Neuronal stem cell (in vitro differentiated cells): ENCODE results near the gene SND1.

ENCODE experiments used
- DNase-seq: peaks from one replicate; pipeline ENCODE4 v3.0.0-alpha.2; 2013; ENCODE audit warnings: low spot score
- H2AFZ ChIP-seq: one replicate; pipeline ENCODE4 v1.6.1; 2013; ENCODE audit warnings: mild to moderate bottlenecking, low read length, inconsistent platforms
- H2AK5ac ChIP-seq: 2 replicates; pipeline ENCODE4 v1.6.1; 2013; ENCODE audit warnings: low read depth, mild to moderate bottlenecking, inconsistent platforms, low read length, moderate library complexity, mixed read lengths
- H2BK120ac ChIP-seq: 2 replicates; pipeline ENCODE4 v1.6.1; 2013; ENCODE audit warnings: low read depth, mild to moderate bottlenecking, inconsistent platforms, low read length, moderate library complexity, mixed read lengths
- H2BK12ac ChIP-seq: one replicate; pipeline ENCODE4 v1.6.1; 2013; ENCODE audit warnings: low read length, inconsistent platforms
- H2BK15ac ChIP-seq: 2 replicates; pipeline ENCODE4 v1.6.1; 2013; ENCODE audit warnings: mild to moderate bottlenecking, low read length, inconsistent platforms, mixed read lengths
- H2BK5ac ChIP-seq: one replicate; pipeline ENCODE4 v1.6.1; 2013; ENCODE audit warnings: inconsistent platforms, mild to moderate bottlenecking, low read length, moderate library complexity
- H3K14ac ChIP-seq: one replicate; pipeline ENCODE4 v1.6.1; 2013; ENCODE audit warnings: low read length, inconsistent platforms
- H3K18ac ChIP-seq: 2 replicates; pipeline ENCODE4 v1.6.1; 2013; ENCODE audit warnings: low read length, inconsistent platforms
- H3K23ac ChIP-seq: 2 replicates; pipeline ENCODE4 v1.6.1; 2013; ENCODE audit warnings: low read depth, mild to moderate bottlenecking, mixed read lengths, low read length, inconsistent platforms; ENCODE audit not compliant: poor library complexity
- H3K27ac ChIP-seq: replicated peaks from 3 replicates; pipeline ENCODE4 v1.5.1; 2013; ENCODE audit warnings: low read length, inconsistent platforms
- H3K27me3 ChIP-seq, 3 experiments: 2 replicates each; pipeline ENCODE4 v1.6.1; 2013; ENCODE audit warnings: low read length in 3 of 3, mild to moderate bottlenecking in 2 of 3, inconsistent platforms in 1 of 3, low read depth in 1 of 3, mixed read lengths in 1 of 3, moderate library complexity in 1 of 3; ENCODE audit not compliant: control insufficient read depth in 3 of 3, insufficient read depth in 3 of 3
- H3K36me3 ChIP-seq, 2 donors: replicated peaks in 1 of 2; 2 replicates each; pipeline ENCODE4 v1.6.1; 2013; ENCODE audit warnings: low read length in 2 of 2; ENCODE audit not compliant: control insufficient read depth in 2 of 2, insufficient read depth in 2 of 2
- H3K4ac ChIP-seq: 2 replicates; pipeline ENCODE4 v1.6.1; 2013; ENCODE audit warnings: inconsistent platforms, mild to moderate bottlenecking, low read length, moderate library complexity
- H3K4me1 ChIP-seq, 2 donors: 1 replicate in 1 of 2; 2 replicates in 1 of 2; pipeline ENCODE4 v1.6.1; 2013; ENCODE audit warnings: low read length in 2 of 2, low read depth in 1 of 2; ENCODE audit not compliant: control insufficient read depth in 2 of 2, insufficient read depth in 1 of 2
- H3K4me2 ChIP-seq: one replicate; pipeline ENCODE4 v1.6.1; 2013; ENCODE audit warnings: mild to moderate bottlenecking, low read length, inconsistent platforms; ENCODE audit not compliant: insufficient read depth, poor library complexity, severe bottlenecking
- H3K4me3 ChIP-seq, 2 donors: 2 replicates each; pipeline ENCODE4 v1.5.1; 2013; ENCODE audit warnings: low read length in 2 of 2, mild to moderate bottlenecking in 2 of 2, inconsistent platforms in 1 of 2, moderate library complexity in 1 of 2
- H3K79me1 ChIP-seq: one replicate; pipeline ENCODE4 v1.6.1; 2013; ENCODE audit warnings: low read depth, mild to moderate bottlenecking, inconsistent platforms, low read length, moderate library complexity
- H3K9ac ChIP-seq: one replicate; pipeline ENCODE4 v1.6.1; 2013; ENCODE audit warnings: mild to moderate bottlenecking, low read depth, low read length, inconsistent platforms; ENCODE audit not compliant: poor library complexity
- H3K9me3 ChIP-seq, 2 donors: replicated peaks in 1 of 2; 2 replicates each; pipeline versions ENCODE3 to v1.6.1; 2013; ENCODE audit warnings: low read length in 2 of 2, mild to moderate bottlenecking in 2 of 2, inconsistent platforms in 1 of 2, low read depth in 1 of 2, mixed read lengths in 1 of 2, moderate library complexity in 1 of 2; ENCODE audit not compliant: control insufficient read depth in 2 of 2, insufficient read depth in 1 of 2
- H4K8ac ChIP-seq: one replicate; pipeline ENCODE4 v1.6.1; 2013; ENCODE audit warnings: low read depth, mild to moderate bottlenecking, inconsistent platforms, low read length, moderate library complexity
- H4K91ac ChIP-seq: one replicate; pipeline ENCODE4 v1.6.1; 2013; ENCODE audit warnings: low read length, low read depth, mild to moderate bottlenecking, inconsistent platforms; ENCODE audit not compliant: poor library complexity
- WGBS, 2 donors: extraction: QIAGEN DNeasy Blood & Tissue Kit; methylation state at CpG; one replicate each; pipeline ENCODE4 v1.1.7; 2013; ENCODE audit warnings: missing lambda C conversion rate in 2 of 2, mixed read lengths in 1 of 2; ENCODE audit not compliant: insufficient read length in 2 of 2, insufficient replicate concordance in 1 of 2; ENCODE audit errors: extremely low coverage in 2 of 2; 5-methylcytosine and 5-hydroxymethylcytosine counted together

SND1 gene

DNA sequence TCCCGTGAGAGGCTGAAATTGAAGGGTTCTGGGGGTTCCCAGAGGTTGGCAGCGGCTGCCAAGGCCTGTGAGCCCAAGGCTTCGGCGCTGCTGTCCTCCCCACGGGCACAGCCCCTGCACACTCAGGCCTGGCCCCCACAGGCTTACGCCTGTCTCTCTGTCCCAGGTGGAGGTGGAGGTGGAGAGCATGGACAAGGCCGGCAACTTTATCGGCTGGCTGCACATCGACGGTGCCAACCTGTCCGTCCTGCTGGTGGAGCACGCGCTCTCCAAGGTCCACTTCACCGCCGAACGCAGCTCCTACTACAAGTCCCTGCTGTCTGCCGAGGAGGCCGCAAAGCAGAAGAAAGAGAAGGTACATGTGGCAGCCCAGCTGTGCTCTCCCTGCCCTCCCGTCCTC, 422.3 kb downstream of the SND1 start:
- peaks cover 3 to 34% of the 10 kb centered on the region in 2 donors for H3K36me3 ChIP-seq
- peak overlapping the region; percentile 50 for H3K9ac ChIP-seq
- no peaks in the 10 kb centered on the region for H3K79me1 ChIP-seq
- no peak for DNase-seq
- H3K27ac ChIP-seq = no peak overlapping the region
- H3K4me2 ChIP-seq = no peak overlapping the region
- H3K23ac ChIP-seq = no peak overlapping the region
- H2AFZ ChIP-seq = no peak overlapping the region
- no peak overlapping the region for H4K91ac ChIP-seq
- H3K4ac ChIP-seq = no peak overlapping the region
- no peak overlapping the region for H2BK5ac ChIP-seq
- H4K8ac ChIP-seq = no peak overlapping the region
- WGBS, 2 donors = no CpG with 5 or more reads among the region's 19 CpGs
- no peaks in the 10 kb centered on the region for H3K9me3 ChIP-seq
- no peak overlapping the region for H3K14ac ChIP-seq
- no peaks in the 10 kb centered on the region for H3K27me3 ChIP-seq
- H2BK120ac ChIP-seq = no peak overlapping the region
- H2AK5ac ChIP-seq = no peak overlapping the region
- H3K18ac ChIP-seq = peak overlapping the region; percentile 23
- H2BK15ac ChIP-seq = no peak overlapping the region
- H3K4me3 ChIP-seq = no peak overlapping the region
- H2BK12ac ChIP-seq = no peak overlapping the region
- peaks cover 0 to 19% of the 10 kb centered on the region in 2 donors for H3K4me1 ChIP-seq

DNA sequence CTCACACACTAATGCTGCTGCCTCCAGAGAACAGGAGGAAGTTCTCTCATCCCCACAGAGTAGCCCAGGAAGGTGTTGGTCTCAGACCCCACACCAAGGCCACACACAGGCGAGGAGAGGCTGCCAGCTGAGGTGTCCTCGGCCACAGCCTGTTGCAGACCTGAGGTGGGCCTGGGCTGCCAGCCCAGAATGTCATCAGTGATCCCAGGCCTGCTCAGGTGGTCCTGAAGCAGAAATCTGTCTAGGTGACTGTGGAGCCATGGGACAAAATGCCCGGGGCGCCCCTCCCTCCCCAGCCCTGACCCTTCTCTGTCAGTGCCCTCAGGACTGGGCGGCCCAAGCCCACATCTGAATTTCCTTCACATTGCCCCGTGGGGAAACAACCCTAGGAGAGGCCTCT, 422.7 kb downstream of the SND1 start:
- WGBS, 2 donors = no CpG with 5 or more reads among the region's 6 CpGs
- Histone ChIP-seq H3K9me3 (no peaks in the 10 kb centered on the region), H2AK5ac (no peak overlapping the region), H2AFZ (no peak overlapping the region), H2BK15ac (no peak overlapping the region), H3K23ac (no peak overlapping the region), H3K4me2 (no peak overlapping the region), H3K4me1 (peaks cover 0 to 19% of the 10 kb centered on the region in 2 donors), H2BK5ac (no peak overlapping the region), H3K79me1 (no peaks in the 10 kb centered on the region), H3K4me3 (no peak overlapping the region), H4K91ac (no peak overlapping the region), H3K36me3 (peaks cover 3 to 38% of the 10 kb centered on the region in 2 donors), H4K8ac (no peak overlapping the region), H3K9ac (no peak overlapping the region), H3K14ac (no peak overlapping the region), H3K27me3 (no peaks in the 10 kb centered on the region), H3K4ac (no peak overlapping the region), H2BK12ac (no peak overlapping the region), H2BK120ac (no peak overlapping the region), H3K27ac (no peak overlapping the region), H3K18ac (no peak overlapping the region)
- DNase-seq = no peak

DNA sequence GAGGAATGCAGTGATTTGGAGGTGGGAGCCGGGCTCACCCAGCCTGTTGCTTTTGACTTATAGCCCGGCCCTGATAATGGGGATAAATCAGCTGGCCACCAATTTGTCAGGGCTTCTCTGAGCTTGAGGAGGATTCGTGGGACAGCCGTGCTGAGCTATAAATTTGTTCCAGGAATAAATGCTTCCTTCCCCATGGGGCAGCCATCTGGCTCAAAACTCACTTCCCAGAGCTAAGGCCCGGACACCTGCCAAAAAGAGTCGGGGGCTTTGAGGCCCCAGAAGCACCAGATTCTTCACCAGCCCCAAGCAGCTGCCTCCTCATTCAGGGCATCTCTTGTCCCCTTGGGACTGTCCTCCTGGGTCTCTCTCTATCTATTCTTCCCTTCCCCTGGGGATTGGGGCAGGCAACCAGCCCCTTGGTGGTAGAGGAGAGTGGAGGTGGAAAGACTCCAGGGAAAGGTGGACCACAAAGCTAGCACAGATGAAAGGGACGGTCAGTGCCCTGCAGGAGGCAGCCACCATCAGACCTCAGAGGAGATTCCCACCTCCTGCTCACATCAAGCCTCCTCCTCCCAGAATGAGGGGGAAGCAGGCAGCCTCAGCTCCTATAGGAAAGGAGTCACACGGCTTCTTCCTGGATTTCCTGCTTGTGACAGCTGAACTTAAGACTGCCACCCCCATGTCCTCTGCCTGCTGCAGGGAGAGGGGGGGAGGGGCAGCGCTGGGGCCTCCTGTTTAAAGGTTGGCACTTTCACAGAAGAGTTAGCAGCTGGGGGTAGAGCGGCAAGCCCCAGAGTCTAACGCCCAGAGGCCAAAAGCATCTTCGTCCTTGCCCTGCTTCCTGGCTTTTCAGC, 423.5 kb downstream of the SND1 start:
- Histone ChIP-seq H2BK120ac (no peak overlapping the region), H3K79me1 (no peaks in the 10 kb centered on the region), H2BK5ac (no peak overlapping the region), H2BK12ac (no peak overlapping the region), H3K4me3 (no peak overlapping the region), H3K9ac (no peak overlapping the region), H4K8ac (no peak overlapping the region), H3K27ac (no peak overlapping the region), H3K4me2 (no peak overlapping the region), H3K27me3 (no peaks in the 10 kb centered on the region), H3K4me1 (peaks cover 0 to 19% of the 10 kb centered on the region in 2 donors), H3K9me3 (no peaks in the 10 kb centered on the region), H3K23ac (no peak overlapping the region), H3K14ac (no peak overlapping the region), H2AK5ac (no peak overlapping the region), H4K91ac (no peak overlapping the region), H3K36me3 (peaks cover 3 to 46% of the 10 kb centered on the region in 2 donors), H2BK15ac (no peak overlapping the region), H2AFZ (no peak overlapping the region), H3K18ac (no peak overlapping the region), H3K4ac (no peak overlapping the region)
- no CpG with 5 or more reads among the region's 12 CpGs for WGBS, 2 donors
- no peak for DNase-seq

DNA sequence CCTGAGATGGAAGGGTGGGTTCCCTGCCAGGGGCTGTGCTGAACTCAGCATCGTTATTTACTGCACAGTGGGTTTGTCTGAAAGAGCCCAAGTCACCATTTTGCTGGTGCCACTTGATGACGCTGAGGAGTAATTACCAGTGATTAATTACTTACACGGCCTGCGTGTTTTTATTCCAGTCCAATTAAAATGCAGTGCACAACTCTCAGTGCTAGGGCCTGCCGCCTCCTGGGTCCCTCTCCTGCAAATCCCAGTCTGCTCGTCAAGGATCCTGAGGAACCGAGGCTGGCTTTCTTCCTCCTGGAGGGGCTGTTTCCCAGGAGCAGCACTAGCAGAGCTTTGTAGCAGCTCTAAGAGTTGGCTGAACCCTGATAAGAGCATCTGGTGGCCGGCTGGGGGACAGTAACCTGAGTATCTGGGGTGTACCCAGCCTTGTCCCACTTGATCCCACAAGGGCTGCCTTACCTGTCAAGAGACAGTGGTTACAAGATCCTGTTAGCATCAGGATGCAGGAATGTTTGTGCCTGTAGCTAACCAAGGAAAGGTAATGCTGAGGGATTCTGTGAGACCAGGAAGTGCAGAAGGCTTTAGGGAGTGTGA, 424.3 kb downstream of the SND1 start:
- Histone ChIP-seq H3K4me1 (peaks cover under 1 to 21% of the 10 kb centered on the region in 2 donors), H3K4me2 (no peak overlapping the region), H2BK120ac (no peak overlapping the region), H3K14ac (no peak overlapping the region), H3K4me3 (no peak overlapping the region), H2BK12ac (no peak overlapping the region), H3K18ac (no peak overlapping the region), H3K23ac (no peak overlapping the region), H3K27me3 (no peaks in the 10 kb centered on the region), H2AFZ (no peak overlapping the region), H3K79me1 (no peaks in the 10 kb centered on the region), H4K8ac (no peak overlapping the region), H3K9ac (no peak overlapping the region), H2BK15ac (no peak overlapping the region), H2AK5ac (no peak overlapping the region), H3K27ac (no peak overlapping the region), H3K9me3 (no peaks in the 10 kb centered on the region), H3K36me3 (peaks cover 3 to 49% of the 10 kb centered on the region in 2 donors), H2BK5ac (no peak overlapping the region), H3K4ac (no peak overlapping the region), H4K91ac (no peak overlapping the region)
- no CpG with 5 or more reads among the region's 8 CpGs for WGBS, 2 donors
- DNase-seq = no peak
